Subcutaneous abdominal adipose tissue (tissue), 5 donors: Measurements from ENCODE around the gene FAM53B.
"Not testable (repeated sequence)": the region's sequence is repeated elsewhere in the genome, so short reads cannot be mapped to it uniquely, and the experiment has no call there.

Experiments used
- H3K27ac ChIP-seq: one replicate; pipeline ENCODE4 v1.7.0; 2013; ENCODE audit warnings: low read depth, mild to moderate bottlenecking, inconsistent platforms, low read length, moderate library complexity
- H3K27me3 ChIP-seq, 5 donors: one replicate each; pipeline ENCODE4 v1.7.0; 2013; ENCODE audit warnings: low read length in 5 of 5, inconsistent platforms in 1 of 5; ENCODE audit not compliant: control insufficient read depth in 5 of 5, insufficient read depth in 4 of 5
- H3K36me3 ChIP-seq, 5 donors: one replicate each; pipeline ENCODE4 v1.7.0; 2013; ENCODE audit warnings: low read length in 5 of 5; ENCODE audit not compliant: control insufficient read depth in 5 of 5, insufficient read depth in 5 of 5
- H3K4me1 ChIP-seq, 5 donors: one replicate each; pipeline ENCODE4 v1.7.0; 2013; ENCODE audit warnings: low read length in 5 of 5, mild to moderate bottlenecking in 3 of 5, moderate library complexity in 1 of 5; ENCODE audit not compliant: control insufficient read depth in 5 of 5, insufficient read depth in 5 of 5
- H3K4me3 ChIP-seq, 5 donors: one replicate each; pipeline ENCODE4 v1.7.0; 2013; ENCODE audit warnings: low read length in 5 of 5, low read depth in 1 of 5
- H3K9ac ChIP-seq, 5 donors: one replicate each; pipeline ENCODE4 v1.7.0; 2013; ENCODE audit warnings: low read length in 5 of 5, mild to moderate bottlenecking in 4 of 5, moderate library complexity in 3 of 5
- H3K9me3 ChIP-seq, 5 donors: one replicate each; pipeline ENCODE4 v1.7.0; 2013; ENCODE audit warnings: low read length in 5 of 5; ENCODE audit not compliant: control insufficient read depth in 5 of 5
- donor health status: healthy.
- donor health status: healthy.
- donor health status: healthy.
- donor health status: healthy.
- donor health status: healthy.

FAM53B gene

DNA sequence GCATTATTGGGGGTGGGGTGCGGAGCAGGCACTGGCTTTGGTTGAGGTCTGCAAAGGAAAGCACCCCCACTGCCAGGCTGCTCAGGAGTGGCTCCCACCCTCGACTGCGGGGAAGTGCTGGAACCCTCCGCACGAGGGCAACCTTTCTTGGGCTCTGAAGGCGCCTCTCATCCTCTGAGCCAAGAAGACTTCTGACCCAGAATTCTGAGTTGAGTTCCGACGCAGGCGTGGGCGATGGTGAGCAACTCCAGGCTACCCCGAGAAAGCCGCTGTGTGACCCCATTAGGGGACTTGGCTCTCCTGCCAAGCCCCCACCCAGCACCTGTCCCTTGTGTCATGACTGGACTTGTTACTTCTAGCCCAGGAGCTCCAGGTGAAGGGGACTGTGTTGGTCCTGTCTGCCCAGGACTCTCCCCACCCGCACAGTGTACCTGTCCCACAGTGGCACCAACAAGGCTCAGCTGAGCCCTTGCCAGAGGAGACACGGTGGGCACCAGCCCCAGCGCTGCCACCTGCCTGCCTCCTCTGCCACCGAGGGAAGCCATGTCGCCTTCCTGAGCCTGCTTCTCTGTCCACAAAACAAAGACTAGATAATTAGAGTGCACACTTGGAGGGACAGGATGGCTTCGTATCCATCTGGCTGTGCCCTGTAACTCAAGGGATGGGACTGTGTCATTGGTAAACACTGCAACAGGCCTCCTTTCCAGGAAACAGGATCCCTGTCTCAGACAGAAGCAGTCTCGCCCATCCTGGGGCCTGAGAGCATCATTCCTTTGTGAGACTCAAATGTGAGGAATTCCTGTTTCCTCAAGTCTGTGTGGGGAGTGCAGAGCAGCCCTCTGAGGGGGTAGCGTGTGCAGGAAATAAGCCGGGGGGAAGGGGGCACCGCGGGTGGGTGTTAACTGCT, 153.7 kb downstream of the FAM53B start:
- no peak overlapping the region for H3K27ac ChIP-seq
- H3K4me3 ChIP-seq = no peak overlapping the region
- no peaks in the 10 kb centered on the region for H3K27me3 ChIP-seq
- peaks cover 4 to 14% (median 8%) of the 10 kb centered on the region in 5 donors for H3K9me3 ChIP-seq
- peaks cover 3 to 12% (median 11%) of the 10 kb centered on the region in 5 donors for H3K4me1 ChIP-seq
- H3K36me3 ChIP-seq = no peaks in the 10 kb centered on the region
- H3K9ac ChIP-seq = no peak overlapping the region

- H3K4me3 ChIP-seq = no peak overlapping the region
- H3K9me3 ChIP-seq = peaks cover 4 to 14% (median 8%) of the 10 kb centered on the region in 5 donors
- peaks cover 3 to 12% (median 11%) of the 10 kb centered on the region in 5 donors for H3K4me1 ChIP-seq
- no peak overlapping the region for H3K9ac ChIP-seq
- H3K27me3 ChIP-seq = no peaks in the 10 kb centered on the region
- H3K27ac ChIP-seq = no peak overlapping the region
- H3K36me3 ChIP-seq = no peaks in the 10 kb centered on the region
Observed at GRCh38 chr10:124589491-124590041, 154.6 kb downstream of the FAM53B start.

GRCh38 chr10:124588736-124589490, 155.3 kb downstream of the FAM53B start:
- Histone ChIP-seq H3K9ac (no peak overlapping the region), H3K27me3 (no peaks in the 10 kb centered on the region), H3K9me3 (peaks cover 4 to 14% (median 8%) of the 10 kb centered on the region in 5 donors), H3K4me3 (no peak overlapping the region), H3K4me1 (peaks cover 3 to 12% (median 11%) of the 10 kb centered on the region in 5 donors), H3K27ac (no peak overlapping the region), H3K36me3 (no peaks in the 10 kb centered on the region)

GRCh38 chr10:124588341-124588735, 155.8 kb downstream of the FAM53B start:
- not testable (repeated sequence) for H3K4me3 ChIP-seq, H3K27me3 ChIP-seq, H3K36me3 ChIP-seq, H3K9ac ChIP-seq, H3K27ac ChIP-seq
- Histone ChIP-seq H3K9me3 (peaks cover 4 to 14% (median 8%) of the 10 kb centered on the region in 5 donors), H3K4me1 (peaks cover 3 to 12% (median 11%) of the 10 kb centered on the region in 5 donors)

DNA sequence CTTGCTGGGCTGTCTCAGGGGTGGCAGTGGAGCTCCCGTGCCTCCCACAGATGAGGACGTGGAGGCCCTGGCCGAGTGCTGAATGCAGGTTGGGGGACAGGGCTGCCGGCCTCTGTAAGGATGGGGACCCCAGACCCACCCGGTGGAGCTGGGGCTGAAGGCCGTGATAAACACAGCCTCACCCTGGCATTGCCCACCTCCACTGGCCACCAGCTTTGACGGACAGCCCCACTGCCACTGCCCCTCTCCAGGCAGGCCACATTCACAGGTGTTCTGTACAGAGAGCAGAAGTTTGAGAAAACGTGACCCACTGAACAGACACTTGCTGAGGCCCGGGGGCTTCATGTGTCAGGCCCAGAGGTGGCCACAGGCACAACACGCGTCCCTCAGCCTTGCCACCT, 156.4 kb downstream of the FAM53B start:
- Histone ChIP-seq H3K36me3 (no peaks in the 10 kb centered on the region), H3K4me1 (peaks cover 3 to 12% (median 11%) of the 10 kb centered on the region in 5 donors), H3K27ac (no peak overlapping the region), H3K4me3 (no peak overlapping the region), H3K27me3 (no peaks in the 10 kb centered on the region), H3K9ac (no peak overlapping the region), H3K9me3 (peaks cover 4 to 14% (median 8%) of the 10 kb centered on the region in 5 donors)

GRCh38 chr10:124586142-124586541, 158.0 kb downstream of the FAM53B start:
- H3K9me3 ChIP-seq = peaks cover 0 to 5% (median 0%) of the 10 kb centered on the region in 5 donors
- peaks cover 3 to 12% (median 11%) of the 10 kb centered on the region in 5 donors for H3K4me1 ChIP-seq
- H3K4me3 ChIP-seq = no peak overlapping the region
- no peak overlapping the region for H3K27ac ChIP-seq
- no peak overlapping the region for H3K9ac ChIP-seq
- H3K36me3 ChIP-seq = no peaks in the 10 kb centered on the region
- H3K27me3 ChIP-seq = no peaks in the 10 kb centered on the region

DNA sequence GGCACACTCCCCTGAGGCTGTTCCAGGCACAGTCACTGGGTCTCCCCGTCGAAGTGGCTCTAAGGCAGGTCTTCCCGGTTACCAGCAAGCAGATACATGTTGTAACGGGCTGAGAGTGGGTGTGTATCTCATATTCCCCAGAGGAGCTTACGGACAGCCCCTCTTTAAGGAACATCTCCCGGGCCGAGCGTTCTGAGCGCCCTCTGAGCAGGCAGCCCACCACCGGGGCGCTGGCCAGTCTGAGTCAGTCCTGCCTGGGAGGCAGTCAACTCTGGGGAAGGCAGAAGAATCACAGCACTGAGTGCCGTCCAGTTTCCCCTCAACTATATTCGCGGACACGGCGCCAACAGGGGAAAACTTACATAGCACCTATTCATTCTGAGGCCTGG, 165.2 kb downstream of the FAM53B start:
- Histone ChIP-seq H3K4me1 (peaks cover 1 to 16% (median 7%) of the 10 kb centered on the region in 5 donors), H3K9ac (peak overlapping the region in 1 of 5 donors; percentile 47), H3K9me3 (peaks cover 0 to 3% (median 0%) of the 10 kb centered on the region in 5 donors), H3K36me3 (no peaks in the 10 kb centered on the region), H3K4me3 (peak overlapping the region in 1 of 5 donors; percentile 10), H3K27ac (no peak overlapping the region), H3K27me3 (no peaks in the 10 kb centered on the region)

- Histone ChIP-seq H3K36me3 (no peaks in the 10 kb centered on the region), H3K4me3 (peak overlapping the region in 1 of 5 donors; percentile 10), H3K27ac (no peak overlapping the region), H3K27me3 (no peaks in the 10 kb centered on the region), H3K4me1 (peaks cover 1 to 16% (median 7%) of the 10 kb centered on the region in 5 donors), H3K9me3 (peaks cover 0 to 3% (median 0%) of the 10 kb centered on the region in 5 donors), H3K9ac (peak overlapping the region in 1 of 5 donors; percentile 47)
Observed at GRCh38 chr10:124578231-124579010, 165.8 kb downstream of the FAM53B start.

DNA sequence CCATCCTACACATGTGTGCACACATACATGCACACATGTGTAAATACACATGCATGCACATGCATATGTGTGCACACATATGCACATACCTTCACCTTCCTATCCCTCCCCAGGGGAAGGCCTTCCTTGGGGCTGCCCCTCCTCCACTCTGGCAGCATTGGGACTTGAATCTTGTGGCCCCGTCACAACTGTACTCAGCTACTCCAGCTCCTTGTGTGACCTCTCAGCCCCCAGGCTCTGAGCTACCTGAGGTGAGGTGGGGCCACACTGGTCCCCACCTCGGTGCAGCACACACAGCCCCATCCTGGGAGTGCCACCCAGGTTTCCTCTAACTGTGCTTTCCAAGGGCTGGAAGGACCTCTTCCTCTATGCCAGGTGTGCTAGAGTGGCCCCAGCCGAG, 166.5 kb downstream of the FAM53B start:
- H3K27me3 ChIP-seq = no peaks in the 10 kb centered on the region
- peaks cover 1 to 16% (median 7%) of the 10 kb centered on the region in 5 donors for H3K4me1 ChIP-seq
- no peak overlapping the region for H3K27ac ChIP-seq
- no peak overlapping the region for H3K4me3 ChIP-seq
- no peaks in the 10 kb centered on the region for H3K36me3 ChIP-seq
- H3K9me3 ChIP-seq = peaks cover 0 to 3% (median 0%) of the 10 kb centered on the region in 5 donors
- H3K9ac ChIP-seq = no peak overlapping the region
